VCaP (cell line): ENCODE results near the gene MPP1.

Experiments used
- H3K27ac ChIP-seq: fragments of 450-650 bp; 2 replicates; pipeline ENCODE4 v1.5.1; 2017
- TF ChIP-seq, protein P1 (sequence below): fragments of 450-650 bp; conservative IDR thresholded peaks from 2 replicates; pipeline ENCODE4 v1.5.1; 2017; ENCODE audit warnings: mild to moderate bottlenecking, moderate library complexity

The MPP1 gene

DNA sequence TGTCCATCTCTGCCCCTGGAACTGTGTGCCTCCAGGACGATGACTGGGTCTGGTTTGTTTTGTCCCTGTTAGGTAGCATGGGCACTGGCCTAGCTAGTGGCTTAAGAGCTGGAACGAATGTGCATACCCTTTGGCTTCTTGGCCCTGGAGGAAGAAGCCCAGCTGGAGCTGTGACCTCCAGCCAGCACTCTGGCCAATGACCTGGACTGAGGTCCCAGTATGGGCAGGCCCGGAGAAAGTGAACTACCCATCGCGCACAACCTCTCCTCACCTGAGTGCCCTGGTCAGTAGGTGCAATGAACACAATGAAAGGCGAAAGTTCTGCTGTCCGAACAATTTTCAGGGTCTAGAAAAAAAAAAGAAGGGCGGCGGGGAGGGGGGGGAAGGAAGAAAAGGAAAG, 24.3 kb downstream of the MPP1 start:
- TF ChIP-seq, protein P1, sequence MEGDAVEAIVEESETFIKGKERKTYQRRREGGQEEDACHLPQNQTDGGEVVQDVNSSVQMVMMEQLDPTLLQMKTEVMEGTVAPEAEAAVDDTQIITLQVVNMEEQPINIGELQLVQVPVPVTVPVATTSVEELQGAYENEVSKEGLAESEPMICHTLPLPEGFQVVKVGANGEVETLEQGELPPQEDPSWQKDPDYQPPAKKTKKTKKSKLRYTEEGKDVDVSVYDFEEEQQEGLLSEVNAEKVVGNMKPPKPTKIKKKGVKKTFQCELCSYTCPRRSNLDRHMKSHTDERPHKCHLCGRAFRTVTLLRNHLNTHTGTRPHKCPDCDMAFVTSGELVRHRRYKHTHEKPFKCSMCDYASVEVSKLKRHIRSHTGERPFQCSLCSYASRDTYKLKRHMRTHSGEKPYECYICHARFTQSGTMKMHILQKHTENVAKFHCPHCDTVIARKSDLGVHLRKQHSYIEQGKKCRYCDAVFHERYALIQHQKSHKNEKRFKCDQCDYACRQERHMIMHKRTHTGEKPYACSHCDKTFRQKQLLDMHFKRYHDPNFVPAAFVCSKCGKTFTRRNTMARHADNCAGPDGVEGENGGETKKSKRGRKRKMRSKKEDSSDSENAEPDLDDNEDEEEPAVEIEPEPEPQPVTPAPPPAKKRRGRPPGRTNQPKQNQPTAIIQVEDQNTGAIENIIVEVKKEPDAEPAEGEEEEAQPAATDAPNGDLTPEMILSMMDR = no peak
- no peak overlapping the region for H3K27ac ChIP-seq

- TF ChIP-seq, protein P1 = no peak
- no peak overlapping the region for H3K27ac ChIP-seq
Measured at GRCh38 chrX:154779261-154779660, 26.0 kb downstream of the MPP1 start.

- TF ChIP-seq, protein P1 = no peak
- no peak overlapping the region for H3K27ac ChIP-seq
Measured at GRCh38 chrX:154776753-154777152, 28.5 kb downstream of the MPP1 start.

- TF ChIP-seq, protein P1 = no peak
- H3K27ac ChIP-seq = no peak overlapping the region
Measured at GRCh38 chrX:154775419-154776349, 29.6 kb downstream of the MPP1 start.

DNA sequence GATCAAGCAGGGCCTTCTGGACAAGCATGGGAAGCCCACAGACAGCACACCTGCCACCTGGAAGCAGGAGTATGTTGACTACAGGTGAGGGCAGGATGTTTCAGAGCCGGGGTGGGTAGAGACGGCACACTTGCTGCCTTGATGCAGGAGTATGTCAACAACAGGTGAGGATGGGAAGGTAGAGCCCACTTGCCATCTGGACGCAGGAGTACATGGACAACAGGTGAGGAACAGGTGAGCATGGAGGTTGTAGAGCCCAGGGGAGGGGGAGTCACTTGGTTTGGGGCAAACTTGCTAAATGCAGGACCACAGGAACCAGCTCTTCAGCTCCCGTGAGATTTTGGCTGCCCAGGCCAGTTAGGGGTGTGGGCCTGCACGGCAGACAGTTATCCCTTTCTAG, 30.7 kb downstream of the MPP1 start:
- no peak overlapping the region for H3K27ac ChIP-seq
- TF ChIP-seq, protein P1 = no peak

DNA sequence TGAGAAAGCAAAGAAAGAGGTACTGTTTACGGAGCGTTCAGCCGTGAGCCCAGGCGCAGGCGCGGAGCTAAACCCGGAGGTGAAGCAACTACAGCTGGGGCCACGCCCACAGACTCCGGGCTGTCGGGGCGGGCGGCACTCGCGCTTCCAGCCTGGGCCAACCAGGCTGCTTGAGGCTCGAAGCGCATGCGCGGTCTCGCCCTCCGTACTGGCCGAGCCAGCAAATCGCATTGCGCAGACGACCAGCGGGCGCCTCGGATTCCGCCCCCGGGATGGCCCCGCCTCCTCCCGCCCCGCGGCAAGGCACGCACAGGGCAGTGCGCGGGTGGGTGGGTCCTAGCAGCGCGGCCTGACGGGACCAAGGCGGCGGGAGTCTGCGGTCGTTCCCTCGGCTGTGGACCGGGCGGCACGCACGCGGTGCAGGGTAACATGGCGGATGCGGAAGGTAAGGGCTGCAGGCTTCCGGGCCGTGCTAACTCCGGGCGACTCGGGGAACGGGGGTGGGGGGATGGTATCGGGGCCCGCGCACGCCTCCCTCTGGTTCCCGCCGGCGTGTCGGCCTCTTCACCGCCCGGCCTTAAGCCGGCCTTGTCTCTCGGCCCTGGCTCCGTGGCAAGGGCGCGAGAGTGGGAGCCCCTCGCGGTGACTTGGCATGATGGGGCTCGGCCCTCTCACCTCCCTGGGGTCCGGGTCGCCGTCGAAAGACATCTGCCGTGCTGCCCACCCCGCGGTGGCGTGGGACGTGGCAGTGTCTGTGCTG, 42.6 kb downstream of the MPP1 start, which contains the start of gene DKC1:
Gene DKC1 (plus strand): TSS at position 328 of the 760 bp plus-strand sequence. CDS start 102 bp downstream, at position 430.
- H3K27ac ChIP-seq = peak within 1 kb of the TSS; percentile 91
- TF ChIP-seq, protein P1 = no peak

- TF ChIP-seq, protein P1 = no peak
- H3K27ac ChIP-seq = peak overlapping the region; percentile 91
Measured at GRCh38 chrX:154761977-154762536, 43.2 kb downstream of the MPP1 start.
